H1 (cell line): ENCODE measurements around the gene WDR7.

Experiments
- ATF3 ChIP-seq: IDR thresholded peaks from 2 replicates; pipeline ENCODE4 v1.6.1; 2011; ENCODE audit warnings: low read depth, mild to moderate bottlenecking, low read length; ENCODE audit not compliant: insufficient read depth
- CREB1 ChIP-seq: IDR thresholded peaks from 2 replicates; pipeline ENCODE4 v1.6.1; 2012; ENCODE audit warnings: inconsistent platforms
- CTCF ChIP-seq, 3 experiments: IDR thresholded peaks; 1 replicate in 2 of 3; 2 replicates in 1 of 3; pipeline versions ENCODE4 v1.5.1 to v1.6.1; 2011; ENCODE audit warnings: low read length in 3 of 3, mild to moderate bottlenecking in 3 of 3, inconsistent platforms in 2 of 3, low read depth in 1 of 3, moderate library complexity in 1 of 3; ENCODE audit not compliant: insufficient read depth in 1 of 3; ENCODE audit errors: control extremely low read depth in 1 of 3
- POLR2A ChIP-seq, 2 experiments: IDR thresholded peaks; 1 replicate in 1 of 2; 2 replicates in 1 of 2; pipeline ENCODE4 v1.6.1; 2011; ENCODE audit warnings: low read depth in 2 of 2, low read length in 2 of 2, mild to moderate bottlenecking in 2 of 2; ENCODE audit errors: control extremely low read depth in 1 of 2
- SIRT6 ChIP-seq: IDR thresholded peaks from one replicate; pipeline ENCODE4 v1.7.1; 2012; ENCODE audit warnings: low read length, inconsistent platforms
- SP2 ChIP-seq: IDR thresholded peaks from 2 replicates; pipeline ENCODE4 v1.6.1; 2012; ENCODE audit warnings: mild to moderate bottlenecking, low read length, inconsistent platforms
- TAF1 ChIP-seq: IDR thresholded peaks from 2 replicates; pipeline ENCODE4 v1.6.1; 2011; ENCODE audit warnings: mild to moderate bottlenecking, low read depth, low read length

- TF ChIP-seq SIRT6 (no peak), SP2 (no peak), CTCF (IDR thresholded peaks at IDR 0.05; ENCODE audit: control extremely low read depth in 1 of 3, insufficient read depth in 1 of 3, low read depth in 1 of 3, low read length in 3 of 3) (no peak), ATF3 (no peak), TAF1 (no peak), POLR2A (IDR thresholded peaks at IDR 0.05; ENCODE audit: control extremely low read depth in 1 of 2, low read depth in 2 of 2, low read length in 2 of 2) (no peak), CREB1 (no peak)
These were observed 270.8 kb downstream of the WDR7 start for GRCh38 chr18:56921896-56922480.
